GM18867 (cell line): Measurements from ENCODE around the gene GNGT1.

Experiments used
- ATAC-seq: cut with Tn5 transposase; IDR thresholded peaks from one replicate; pipeline ENCODE4 v1.9.1; 2021; ENCODE audit warnings: mild to moderate bottlenecking, moderate library complexity; ENCODE audit not compliant: unreplicated experiment

Gene GNGT1

GRCh38 chr7:93938293-93938692 lies 31.9 kb downstream of the GNGT1 start:
- no peak for ATAC-seq

DNA sequence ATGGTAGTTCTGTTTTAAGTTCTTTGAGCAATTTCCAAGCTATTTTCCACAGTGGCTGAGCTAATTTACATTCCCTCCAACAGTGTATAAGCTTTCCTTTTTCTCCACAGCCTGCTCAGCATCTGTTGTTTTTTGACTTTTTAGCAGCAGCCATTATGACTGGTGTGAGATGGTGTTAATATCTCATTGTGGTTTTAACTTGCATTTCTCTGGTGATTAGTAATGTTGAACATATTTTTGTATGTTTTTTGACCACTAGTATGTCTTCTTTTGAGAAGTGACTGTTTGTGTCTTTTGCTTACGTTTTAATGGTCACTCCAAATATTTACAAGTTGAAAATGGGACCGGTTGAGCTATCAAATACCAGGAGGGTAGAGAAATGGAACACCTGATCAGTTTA lies 35.6 kb downstream of the GNGT1 start:
- no peak for ATAC-seq

- ATAC-seq: peak; percentile 52
Measured at GRCh38 chr7:93943816-93944540, 37.6 kb downstream of the GNGT1 start.

DNA sequence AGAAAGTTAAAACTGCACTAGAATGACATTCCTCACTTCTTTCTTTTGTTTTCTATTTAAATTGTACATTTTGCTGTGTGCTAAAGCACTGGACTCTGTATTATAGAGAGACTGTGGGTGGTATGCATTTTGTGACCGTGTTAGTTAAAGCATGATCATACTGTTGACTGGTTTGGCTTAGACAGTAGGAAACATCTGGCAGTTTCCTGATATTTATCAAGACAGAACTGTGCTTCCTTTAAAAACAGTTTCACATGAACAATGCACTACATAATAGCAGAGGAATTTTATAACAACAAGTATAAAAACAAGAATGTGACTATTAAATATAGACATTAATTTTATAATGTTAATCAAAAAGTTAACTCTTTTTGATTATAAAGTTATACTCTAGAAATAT lies 38.3 kb downstream of the GNGT1 start:
- ATAC-seq: no peak

- ATAC-seq: no peak
Measured at GRCh38 chr7:93945083-93945482, 38.7 kb downstream of the GNGT1 start.

- ATAC-seq: no peak
Measured at GRCh38 chr7:93945756-93946535, 39.6 kb downstream of the GNGT1 start.

GRCh38 chr7:93948106-93948505 lies 41.7 kb downstream of the GNGT1 start:
- ATAC-seq: no peak

GRCh38 chr7:93948873-93949272 lies 42.5 kb downstream of the GNGT1 start:
- ATAC-seq: no peak

GRCh38 chr7:93949423-93949822 lies 43.1 kb downstream of the GNGT1 start:
- no peak for ATAC-seq

- peak; percentile 84 for ATAC-seq
Measured at GRCh38 chr7:93955304-93955703, 48.9 kb downstream of the GNGT1 start.

DNA sequence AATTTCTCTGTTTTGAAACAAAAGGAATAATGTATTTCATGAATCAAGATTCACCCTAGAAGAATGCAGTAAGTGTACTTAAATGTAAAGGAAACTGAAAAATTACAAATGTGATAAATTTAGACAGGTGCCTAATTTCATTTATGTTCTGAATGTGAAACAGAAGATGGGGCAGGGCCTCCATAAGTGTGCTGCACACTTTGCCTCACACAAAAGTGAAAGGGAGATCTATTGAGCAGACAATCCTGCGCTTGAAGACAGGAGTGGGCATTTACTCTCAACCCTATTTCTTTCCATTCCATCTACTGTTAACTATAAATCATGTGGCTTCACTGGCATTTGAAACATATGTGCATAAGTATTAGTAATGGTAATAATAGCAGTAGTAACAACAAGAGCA lies 51.4 kb downstream of the GNGT1 start:
- ATAC-seq: peak; percentile 67

GRCh38 chr7:93958216-93958615 lies 51.8 kb downstream of the GNGT1 start:
- ATAC-seq: no peak

- ATAC-seq: peak; percentile 31
Measured at GRCh38 chr7:93958651-93959050, 52.3 kb downstream of the GNGT1 start.
